A673 (cell line): ENCODE measurements around the gene TMEM97. TPM values are rescaled to one million over a fixed set of nuclear protein-coding genes. Genes with fewer than 3 reads are reported as not detected.

Experiments
- BruUV-seq: library from RNA; stranded (reverse); fragments of 400-500 nt; replicated peaks from 2 replicates; lab custom pipeline; 2021; lab: Mats Ljungman, UMichigan
- CTCF ChIA-PET: fragments of 300-600 bp; sonication (Branson Sonifier 250); formaldehyde crosslinking; loops from one replicate; lab custom pipeline; 2022; ENCODE audit warnings: antibody characterized with exemption; lab: Charles Lee
- POLR2A ChIA-PET: fragments of 300-600 bp; sonication (Branson Sonifier 250); formaldehyde crosslinking; loops from one replicate; lab custom pipeline; 2022; ENCODE audit warnings: antibody characterized with exemption; ENCODE audit not compliant: low non-redundant PET; lab: Charles Lee
- DNase-seq: peaks from one replicate; pipeline ENCODE4 v3.0.0-alpha.2; 2015; ENCODE audit warnings: low spot score
- H3K27ac ChIP-seq: fragments of 200-600 bp; sonication (generic); 2 replicates; pipeline ENCODE4 v1.5.1; 2016; ENCODE audit warnings: mixed run types, low read depth, mild to moderate bottlenecking, mixed read lengths, antibody characterized with exemption, low read length; ENCODE audit not compliant: poor library complexity, severe bottlenecking
- H3K27me3 ChIP-seq: fragments of 200-600 bp; sonication (generic); replicated peaks from 2 replicates; pipeline ENCODE4 v1.6.1; 2017; ENCODE audit warnings: mixed run types, low read depth, mild to moderate bottlenecking, mixed read lengths, antibody characterized with exemption, low read length; ENCODE audit not compliant: insufficient read depth, poor library complexity
- H3K36me3 ChIP-seq: fragments of 200-600 bp; sonication (generic); 2 replicates; pipeline ENCODE4 v1.6.1; 2016; ENCODE audit warnings: mixed run types, mild to moderate bottlenecking, mixed read lengths, antibody characterized with exemption, low read length; ENCODE audit not compliant: insufficient read depth, poor library complexity, severe bottlenecking
- H3K4me1 ChIP-seq: fragments of 200-600 bp; sonication (generic); 2 replicates; pipeline ENCODE4 v1.6.1; 2017; ENCODE audit warnings: mixed run types, mild to moderate bottlenecking, mixed read lengths, antibody characterized with exemption, low read length; ENCODE audit not compliant: insufficient read depth, poor library complexity, severe bottlenecking
- H3K4me3 ChIP-seq: fragments of 200-600 bp; sonication (generic); 2 replicates; pipeline ENCODE4 v1.5.1; 2016; ENCODE audit warnings: low read depth, mixed run types, mild to moderate bottlenecking, mixed read lengths, low read length; ENCODE audit not compliant: poor library complexity, severe bottlenecking
- H3K9me3 ChIP-seq: fragments of 200-600 bp; sonication (generic); 2 replicates; pipeline ENCODE4 v1.6.1; 2016; ENCODE audit warnings: mixed run types, low read depth, mild to moderate bottlenecking, mixed read lengths, antibody characterized with exemption, low read length; ENCODE audit not compliant: poor library complexity, severe bottlenecking
- CTCF ChIP-seq: fragments of 300-800, 200-600 bp; sonication (generic); conservative IDR thresholded peaks from 2 replicates; pipeline ENCODE4 v1.5.1; 2017; ENCODE audit warnings: low read depth, mild to moderate bottlenecking, antibody characterized with exemption, low read length, moderate library complexity, mixed read lengths
- EZH2 ChIP-seq: fragments of 200-600 bp; sonication (generic); IDR thresholded peaks from 2 replicates; pipeline ENCODE4 v1.6.1; 2017; ENCODE audit warnings: borderline replicate concordance, low read depth, mild to moderate bottlenecking, mixed read lengths, antibody characterized with exemption, low read length; ENCODE audit not compliant: poor library complexity, severe bottlenecking
- intact Hi-C: fragments of 100-400 bp; cut with micrococcal nuclease; formaldehyde crosslinking; loops from one replicate; pipeline ENCODE4 v1.10.0; 2022; ENCODE audit not compliant: unreplicated experiment
- total RNA-seq: library from RNA; stranded (reverse); gene quantifications from 2 replicates; pipeline ENCODE4 v1.2.3, GENCODE V29; 2021

Gene TMEM97
- total RNA-seq, 1 experiment from 2014 or later = 134 TPM

DNA sequence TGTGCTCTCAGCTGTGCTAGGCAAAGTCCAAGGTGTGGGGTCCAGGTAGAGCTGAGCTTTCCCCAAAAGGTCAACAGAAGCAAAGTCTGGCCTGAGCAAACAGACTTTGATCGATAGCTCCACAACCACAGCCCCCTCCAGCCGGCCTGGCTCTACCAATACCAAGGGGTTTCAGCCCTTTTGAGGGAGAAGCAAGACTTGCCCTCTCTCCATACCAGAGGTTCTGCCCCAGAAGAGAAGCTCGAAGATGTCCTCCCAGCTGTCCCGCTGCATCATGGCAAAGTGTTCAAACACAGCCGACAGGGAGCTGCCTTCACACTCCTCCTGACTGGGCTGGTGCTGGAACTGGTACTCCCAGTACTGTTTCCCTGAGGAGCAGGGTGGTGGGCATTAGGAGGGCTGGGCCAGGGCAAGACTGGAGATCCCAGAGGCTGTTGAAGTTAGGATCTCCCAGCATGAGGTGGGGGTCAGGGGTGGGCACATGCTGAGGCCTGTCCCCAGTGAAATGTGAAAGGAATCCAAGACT lies 49.4 kb downstream of the TMEM97 start:
- ChIA-PET CTCF (no interaction called here), POLR2A (interaction anchor here (0.7 kb wide), 1 partner anchor 23 kb away, joined by 3 read pairs; no protein-coding TSS in a partner anchor)
- no peak for DNase-seq
- no peaks in the 10 kb centered on the region for H3K27me3 ChIP-seq
- no peak for TF ChIP-seq CTCF
- no peak for TF ChIP-seq EZH2
- H3K36me3 ChIP-seq = peaks cover under 1% of the 10 kb centered on the region
- peaks cover 17% of the 10 kb centered on the region for H3K4me1 ChIP-seq
- H3K27ac ChIP-seq = no peak overlapping the region
- intact Hi-C loops = no loop called here
- no peak overlapping the region for H3K4me3 ChIP-seq
- H3K9me3 ChIP-seq = no peaks in the 10 kb centered on the region
- no TSS peak for BruUV-seq

GRCh38 chr17:28368915-28369683 lies 50.1 kb downstream of the TMEM97 start:
- DNase-seq = no peak
- TF ChIP-seq CTCF = no peak
- no peak for TF ChIP-seq EZH2
- H3K27ac ChIP-seq = no peak overlapping the region
- H3K4me3 ChIP-seq = no peak overlapping the region
- CTCF ChIA-PET = no interaction called here
- H3K27me3 ChIP-seq = no peaks in the 10 kb centered on the region
- no TSS peak for BruUV-seq
- H3K4me1 ChIP-seq = peaks cover 17% of the 10 kb centered on the region
- POLR2A ChIA-PET = interaction anchor here (0.7 kb wide), 1 partner anchor 24 kb away, joined by 3 read pairs; no protein-coding TSS in a partner anchor
- H3K9me3 ChIP-seq = no peaks in the 10 kb centered on the region
- no peaks in the 10 kb centered on the region for H3K36me3 ChIP-seq
- intact Hi-C loops = no loop called here

DNA sequence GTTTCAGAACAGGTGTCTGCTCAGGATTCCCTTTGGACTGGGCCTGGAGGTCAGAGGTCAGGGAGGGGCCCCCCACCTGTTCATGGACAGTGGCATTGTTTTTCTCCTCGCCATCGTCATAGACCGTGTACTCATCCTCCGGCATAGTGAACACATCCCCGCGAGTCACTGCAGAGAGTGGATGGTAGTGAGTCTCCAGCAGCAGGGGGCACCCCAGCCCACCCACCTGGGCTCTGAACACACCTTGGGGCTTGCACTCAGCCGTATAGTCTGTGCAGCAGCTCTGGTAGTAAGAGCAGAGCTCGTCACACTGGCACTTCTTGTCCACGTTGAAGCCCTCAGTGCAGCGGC lies 50.7 kb downstream of the TMEM97 start:
- Histone ChIP-seq H3K27me3 (no peaks in the 10 kb centered on the region), H3K4me1 (peaks cover 17% of the 10 kb centered on the region), H3K27ac (no peak overlapping the region), H3K4me3 (no peak overlapping the region), H3K9me3 (no peaks in the 10 kb centered on the region), H3K36me3 (no peaks in the 10 kb centered on the region)
- BruUV-seq = no TSS peak
- CTCF ChIA-PET = no interaction called here
- POLR2A ChIA-PET = no interaction called here
- TF ChIP-seq CTCF (no peak), EZH2 (no peak)
- no peak for DNase-seq
- intact Hi-C loops = no loop called here
